SK-N-DZ (cell line): ENCODE measurements around the gene MUC5B.

ENCODE experiments used
- DNase-seq: peaks from one replicate; pipeline ENCODE4 v3.0.0-alpha.2; 2015; ENCODE audit warnings: low spot score
- small RNA-seq, 2 experiments: library from RNA; depleted of rRNA; stranded (forward); fragments of <200 nt; gene quantifications; one replicate each; pipeline ENCODE3, GENCODE V24; 2014

Gene MUC5B

GRCh38 chr11:1308743-1309497, 86.1 kb downstream of the MUC5B start:
- peak; percentile 12 for DNase-seq

- DNase-seq, result peak; percentile 92
Observed at GRCh38 chr11:1309498-1310317, 86.8 kb downstream of the MUC5B start, which contains the start of gene TOLLIP. TSS of gene TOLLIP (minus strand) at chr11:1309632. CDS start at chr11:1309498, 134 bp downstream.

GRCh38 chr11:1310318-1310687, 87.4 kb downstream of the MUC5B start:
- DNase-seq, result no peak

GRCh38 chr11:1310772-1311468, 88.1 kb downstream of the MUC5B start:
- DNase-seq, result no peak

Small RNA genes lying within 50 kb of the gene (small RNA-seq; reads per million reads assigned to genes)
- 0 reads per million in 2 experiments for gene MIR6744
